ENCODE results near the gene ZNF607.

ZNF607 gene

DNA sequence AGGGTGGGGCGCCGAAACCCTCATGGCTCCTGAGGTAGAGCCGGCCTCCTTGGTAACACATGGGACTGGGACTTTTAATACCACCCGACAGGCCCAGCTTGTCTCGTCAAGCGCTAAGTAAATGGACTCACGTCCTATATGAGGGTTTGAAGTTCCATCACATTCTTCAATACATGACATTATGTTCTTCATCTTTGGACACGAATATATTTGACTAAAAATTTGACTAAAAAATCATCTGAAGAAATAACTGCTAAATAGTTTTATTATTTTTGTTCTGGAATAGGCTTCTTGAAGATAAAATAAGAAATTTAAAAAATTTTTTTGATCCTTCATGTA is 335 bp upstream of the ZNF607 start:
- ATAC-seq: no peak
- TF ChIP-seq SNAI2 (CRISPR knock-in tag; IDR thresholded peaks at IDR 0.05): no peak
- TF ChIP-seq, protein P1, sequence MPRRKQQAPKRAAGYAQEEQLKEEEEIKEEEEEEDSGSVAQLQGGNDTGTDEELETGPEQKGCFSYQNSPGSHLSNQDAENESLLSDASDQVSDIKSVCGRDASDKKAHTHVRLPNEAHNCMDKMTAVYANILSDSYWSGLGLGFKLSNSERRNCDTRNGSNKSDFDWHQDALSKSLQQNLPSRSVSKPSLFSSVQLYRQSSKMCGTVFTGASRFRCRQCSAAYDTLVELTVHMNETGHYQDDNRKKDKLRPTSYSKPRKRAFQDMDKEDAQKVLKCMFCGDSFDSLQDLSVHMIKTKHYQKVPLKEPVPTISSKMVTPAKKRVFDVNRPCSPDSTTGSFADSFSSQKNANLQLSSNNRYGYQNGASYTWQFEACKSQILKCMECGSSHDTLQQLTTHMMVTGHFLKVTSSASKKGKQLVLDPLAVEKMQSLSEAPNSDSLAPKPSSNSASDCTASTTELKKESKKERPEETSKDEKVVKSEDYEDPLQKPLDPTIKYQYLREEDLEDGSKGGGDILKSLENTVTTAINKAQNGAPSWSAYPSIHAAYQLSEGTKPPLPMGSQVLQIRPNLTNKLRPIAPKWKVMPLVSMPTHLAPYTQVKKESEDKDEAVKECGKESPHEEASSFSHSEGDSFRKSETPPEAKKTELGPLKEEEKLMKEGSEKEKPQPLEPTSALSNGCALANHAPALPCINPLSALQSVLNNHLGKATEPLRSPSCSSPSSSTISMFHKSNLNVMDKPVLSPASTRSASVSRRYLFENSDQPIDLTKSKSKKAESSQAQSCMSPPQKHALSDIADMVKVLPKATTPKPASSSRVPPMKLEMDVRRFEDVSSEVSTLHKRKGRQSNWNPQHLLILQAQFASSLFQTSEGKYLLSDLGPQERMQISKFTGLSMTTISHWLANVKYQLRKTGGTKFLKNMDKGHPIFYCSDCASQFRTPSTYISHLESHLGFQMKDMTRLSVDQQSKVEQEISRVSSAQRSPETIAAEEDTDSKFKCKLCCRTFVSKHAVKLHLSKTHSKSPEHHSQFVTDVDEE (CRISPR knock-in tag; IDR thresholded peaks at IDR 0.05): no peak
- no peak for TF ChIP-seq RARB (CRISPR knock-in tag; IDR thresholded peaks at IDR 0.05)
- TF ChIP-seq ARNTL (CRISPR knock-in tag; IDR thresholded peaks at IDR 0.05; ENCODE audit: borderline replicate concordance, low read depth): no peak
- TF ChIP-seq, protein P2, sequence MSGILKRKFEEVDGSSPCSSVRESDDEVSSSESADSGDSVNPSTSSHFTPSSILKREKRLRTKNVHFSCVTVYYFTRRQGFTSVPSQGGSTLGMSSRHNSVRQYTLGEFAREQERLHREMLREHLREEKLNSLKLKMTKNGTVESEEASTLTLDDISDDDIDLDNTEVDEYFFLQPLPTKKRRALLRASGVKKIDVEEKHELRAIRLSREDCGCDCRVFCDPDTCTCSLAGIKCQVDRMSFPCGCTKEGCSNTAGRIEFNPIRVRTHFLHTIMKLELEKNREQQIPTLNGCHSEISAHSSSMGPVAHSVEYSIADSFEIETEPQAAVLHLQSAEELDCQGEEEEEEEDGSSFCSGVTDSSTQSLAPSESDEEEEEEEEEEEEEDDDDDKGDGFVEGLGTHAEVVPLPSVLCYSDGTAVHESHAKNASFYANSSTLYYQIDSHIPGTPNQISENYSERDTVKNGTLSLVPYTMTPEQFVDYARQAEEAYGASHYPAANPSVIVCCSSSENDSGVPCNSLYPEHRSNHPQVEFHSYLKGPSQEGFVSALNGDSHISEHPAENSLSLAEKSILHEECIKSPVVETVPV (CRISPR knock-in tag; IDR thresholded peaks at IDR 0.05): no peak
- TF ChIP-seq ISL1 (CRISPR knock-in tag; IDR thresholded peaks at IDR 0.05): no peak
- TF ChIP-seq ZNF70 (CRISPR knock-in tag; IDR thresholded peaks at IDR 0.05): no peak
- no peak for TF ChIP-seq TOX (CRISPR knock-in tag; IDR thresholded peaks at IDR 0.05; ENCODE audit: borderline replicate concordance)
- no peak for TF ChIP-seq ZC3H10 (CRISPR knock-in tag; IDR thresholded peaks at IDR 0.05)
- TF ChIP-seq ZNF8 (CRISPR knock-in tag; IDR thresholded peaks at IDR 0.05): no peak
- no peak for TF ChIP-seq OSR1 (CRISPR knock-in tag; IDR thresholded peaks at IDR 0.05)
- TF ChIP-seq ZFP3 (CRISPR knock-in tag; IDR thresholded peaks at IDR 0.05): no peak
- TF ChIP-seq CSDC2 (CRISPR knock-in tag; IDR thresholded peaks at IDR 0.05): no peak
- no peak for TF ChIP-seq BACH2 (CRISPR knock-in tag; IDR thresholded peaks at IDR 0.05; ENCODE audit: borderline replicate concordance)
- no peak for TF ChIP-seq ESRRG (CRISPR knock-in tag; IDR thresholded peaks at IDR 0.05)
- no peak for TF ChIP-seq GLIS3 (CRISPR knock-in tag; IDR thresholded peaks at IDR 0.05)
- TF ChIP-seq, protein P3, sequence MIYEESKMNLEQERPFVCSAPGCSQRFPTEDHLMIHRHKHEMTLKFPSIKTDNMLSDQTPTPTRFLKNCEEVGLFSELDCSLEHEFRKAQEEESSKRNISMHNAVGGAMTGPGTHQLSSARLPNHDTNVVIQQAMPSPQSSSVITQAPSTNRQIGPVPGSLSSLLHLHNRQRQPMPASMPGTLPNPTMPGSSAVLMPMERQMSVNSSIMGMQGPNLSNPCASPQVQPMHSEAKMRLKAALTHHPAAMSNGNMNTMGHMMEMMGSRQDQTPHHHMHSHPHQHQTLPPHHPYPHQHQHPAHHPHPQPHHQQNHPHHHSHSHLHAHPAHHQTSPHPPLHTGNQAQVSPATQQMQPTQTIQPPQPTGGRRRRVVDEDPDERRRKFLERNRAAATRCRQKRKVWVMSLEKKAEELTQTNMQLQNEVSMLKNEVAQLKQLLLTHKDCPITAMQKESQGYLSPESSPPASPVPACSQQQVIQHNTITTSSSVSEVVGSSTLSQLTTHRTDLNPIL (CRISPR knock-in tag; IDR thresholded peaks at IDR 0.05; ENCODE audit: low read depth): no peak
- no peak for TF ChIP-seq ZNF565 (CRISPR knock-in tag; conservative IDR thresholded peaks at IDR 0.05; ENCODE audit: low read depth)

DNA sequence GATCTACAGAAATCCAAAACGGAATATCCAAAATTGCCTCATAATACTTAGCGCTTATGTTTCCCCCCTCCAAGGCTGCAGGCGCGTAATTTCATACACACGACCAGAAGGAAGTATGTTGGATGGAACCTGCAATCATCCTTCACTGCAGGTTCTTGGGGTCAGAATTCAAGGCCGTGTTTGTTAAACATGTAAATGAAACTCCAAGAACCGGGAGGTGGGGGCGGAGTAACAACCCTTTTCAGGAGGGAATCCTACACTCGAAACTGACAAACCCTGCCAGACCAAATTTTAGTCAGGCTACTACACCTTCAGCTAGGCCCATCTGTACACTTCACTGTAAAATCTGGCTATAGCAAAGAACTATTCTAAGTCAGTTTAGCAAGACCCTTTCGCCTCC is 1.3 kb downstream of the ZNF607 start:
- TF ChIP-seq BACH2 (CRISPR knock-in tag; IDR thresholded peaks at IDR 0.05; ENCODE audit: borderline replicate concordance) (no peak), ESRRG (CRISPR knock-in tag; IDR thresholded peaks at IDR 0.05) (no peak), GLIS3 (CRISPR knock-in tag; IDR thresholded peaks at IDR 0.05) (no peak), OSR1 (CRISPR knock-in tag; IDR thresholded peaks at IDR 0.05) (no peak), SNAI2 (CRISPR knock-in tag; IDR thresholded peaks at IDR 0.05) (no peak), ISL1 (CRISPR knock-in tag; IDR thresholded peaks at IDR 0.05) (no peak), CSDC2 (CRISPR knock-in tag; IDR thresholded peaks at IDR 0.05) (no peak), ZFP3 (CRISPR knock-in tag; IDR thresholded peaks at IDR 0.05) (no peak), ZNF70 (CRISPR knock-in tag; IDR thresholded peaks at IDR 0.05) (no peak), ZNF565 (CRISPR knock-in tag; conservative IDR thresholded peaks at IDR 0.05; ENCODE audit: low read depth) (no peak), TOX (CRISPR knock-in tag; IDR thresholded peaks at IDR 0.05; ENCODE audit: borderline replicate concordance) (no peak), ZC3H10 (CRISPR knock-in tag; IDR thresholded peaks at IDR 0.05) (no peak), ZFP30 (CRISPR knock-in tag; IDR thresholded peaks at IDR 0.05) (no peak), ARNTL (CRISPR knock-in tag; IDR thresholded peaks at IDR 0.05; ENCODE audit: borderline replicate concordance, low read depth) (no peak), RARB (CRISPR knock-in tag; IDR thresholded peaks at IDR 0.05) (no peak)
- TF ChIP-seq, protein P3 (CRISPR knock-in tag; IDR thresholded peaks at IDR 0.05; ENCODE audit: low read depth): no peak
- TF ChIP-seq, protein P4, sequence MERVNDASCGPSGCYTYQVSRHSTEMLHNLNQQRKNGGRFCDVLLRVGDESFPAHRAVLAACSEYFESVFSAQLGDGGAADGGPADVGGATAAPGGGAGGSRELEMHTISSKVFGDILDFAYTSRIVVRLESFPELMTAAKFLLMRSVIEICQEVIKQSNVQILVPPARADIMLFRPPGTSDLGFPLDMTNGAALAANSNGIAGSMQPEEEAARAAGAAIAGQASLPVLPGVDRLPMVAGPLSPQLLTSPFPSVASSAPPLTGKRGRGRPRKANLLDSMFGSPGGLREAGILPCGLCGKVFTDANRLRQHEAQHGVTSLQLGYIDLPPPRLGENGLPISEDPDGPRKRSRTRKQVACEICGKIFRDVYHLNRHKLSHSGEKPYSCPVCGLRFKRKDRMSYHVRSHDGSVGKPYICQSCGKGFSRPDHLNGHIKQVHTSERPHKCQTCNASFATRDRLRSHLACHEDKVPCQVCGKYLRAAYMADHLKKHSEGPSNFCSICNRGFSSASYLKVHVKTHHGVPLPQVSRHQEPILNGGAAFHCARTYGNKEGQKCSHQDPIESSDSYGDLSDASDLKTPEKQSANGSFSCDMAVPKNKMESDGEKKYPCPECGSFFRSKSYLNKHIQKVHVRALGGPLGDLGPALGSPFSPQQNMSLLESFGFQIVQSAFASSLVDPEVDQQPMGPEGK (CRISPR knock-in tag; IDR thresholded peaks at IDR 0.05; ENCODE audit: borderline replicate concordance): no peak
- TF ChIP-seq, protein P5, sequence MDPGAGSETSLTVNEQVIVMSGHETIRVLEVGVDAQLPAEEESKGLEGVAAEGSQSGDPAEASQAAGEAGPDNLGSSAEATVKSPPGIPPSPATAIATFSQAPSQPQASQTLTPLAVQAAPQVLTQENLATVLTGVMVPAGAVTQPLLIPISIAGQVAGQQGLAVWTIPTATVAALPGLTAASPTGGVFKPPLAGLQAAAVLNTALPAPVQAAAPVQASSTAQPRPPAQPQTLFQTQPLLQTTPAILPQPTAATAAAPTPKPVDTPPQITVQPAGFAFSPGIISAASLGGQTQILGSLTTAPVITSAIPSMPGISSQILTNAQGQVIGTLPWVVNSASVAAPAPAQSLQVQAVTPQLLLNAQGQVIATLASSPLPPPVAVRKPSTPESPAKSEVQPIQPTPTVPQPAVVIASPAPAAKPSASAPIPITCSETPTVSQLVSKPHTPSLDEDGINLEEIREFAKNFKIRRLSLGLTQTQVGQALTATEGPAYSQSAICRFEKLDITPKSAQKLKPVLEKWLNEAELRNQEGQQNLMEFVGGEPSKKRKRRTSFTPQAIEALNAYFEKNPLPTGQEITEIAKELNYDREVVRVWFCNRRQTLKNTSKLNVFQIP (CRISPR knock-in tag; IDR thresholded peaks at IDR 0.05; ENCODE audit: borderline replicate concordance, low read depth): no peak
- no peak for ATAC-seq

All from SK-N-SH treated with all-trans-retinoic acid at 6 μM for 48 hours (cell line).